HL-60 (cell line): ENCODE measurements around the gene ITPRID1.

ENCODE experiments used
- DNase-seq, 2 experiments: peaks; one replicate each; pipeline ENCODE4 v3.0.0-alpha.2; 2010 to 2020; ENCODE audit warnings: low read depth in 1 of 2, low spot score in 1 of 2
- H3K27ac ChIP-seq: fragments of 250-450 bp; sonication (Bioruptor Pico); replicated peaks from 2 replicates; pipeline ENCODE4 v1.5.1; 2020; ENCODE audit warnings: mild to moderate bottlenecking, moderate library complexity
- H3K27me3 ChIP-seq: fragments of 250-450 bp; sonication (Bioruptor Pico); 2 replicates; pipeline ENCODE4 v1.5.1; 2021; ENCODE audit warnings: mild to moderate bottlenecking, moderate library complexity; ENCODE audit not compliant: insufficient read depth, poor library complexity, severe bottlenecking
- H3K4me3 ChIP-seq: replicated peaks from 2 replicates; pipeline ENCODE4 v1.5.1; 2011; ENCODE audit warnings: mild to moderate bottlenecking, control low read depth, low read length; ENCODE audit not compliant: insufficient read depth
- GABPA ChIP-seq: IDR thresholded peaks from 2 replicates; pipeline ENCODE4 v1.6.1; 2012; ENCODE audit warnings: low read depth
- POLR2AphosphoS5 ChIP-seq: IDR thresholded peaks from 2 replicates; pipeline ENCODE4 v1.6.1; 2012; ENCODE audit warnings: low read depth
- SPI1 ChIP-seq: IDR thresholded peaks from 2 replicates; pipeline ENCODE4 v1.6.1; 2012; ENCODE audit warnings: low read depth, mild to moderate bottlenecking, borderline replicate concordance
- TF ChIP-seq, protein P1 (sequence below): IDR thresholded peaks from 2 replicates; pipeline ENCODE4 v1.6.1; 2012; ENCODE audit warnings: low read depth; ENCODE audit not compliant: insufficient replicate concordance
- TF ChIP-seq, protein P2 (sequence below): IDR thresholded peaks from one replicate; pipeline ENCODE4 v1.5.1; 2011; ENCODE audit warnings: low read length, control low read depth, inconsistent platforms; ENCODE audit not compliant: insufficient read depth

ITPRID1 gene

DNA sequence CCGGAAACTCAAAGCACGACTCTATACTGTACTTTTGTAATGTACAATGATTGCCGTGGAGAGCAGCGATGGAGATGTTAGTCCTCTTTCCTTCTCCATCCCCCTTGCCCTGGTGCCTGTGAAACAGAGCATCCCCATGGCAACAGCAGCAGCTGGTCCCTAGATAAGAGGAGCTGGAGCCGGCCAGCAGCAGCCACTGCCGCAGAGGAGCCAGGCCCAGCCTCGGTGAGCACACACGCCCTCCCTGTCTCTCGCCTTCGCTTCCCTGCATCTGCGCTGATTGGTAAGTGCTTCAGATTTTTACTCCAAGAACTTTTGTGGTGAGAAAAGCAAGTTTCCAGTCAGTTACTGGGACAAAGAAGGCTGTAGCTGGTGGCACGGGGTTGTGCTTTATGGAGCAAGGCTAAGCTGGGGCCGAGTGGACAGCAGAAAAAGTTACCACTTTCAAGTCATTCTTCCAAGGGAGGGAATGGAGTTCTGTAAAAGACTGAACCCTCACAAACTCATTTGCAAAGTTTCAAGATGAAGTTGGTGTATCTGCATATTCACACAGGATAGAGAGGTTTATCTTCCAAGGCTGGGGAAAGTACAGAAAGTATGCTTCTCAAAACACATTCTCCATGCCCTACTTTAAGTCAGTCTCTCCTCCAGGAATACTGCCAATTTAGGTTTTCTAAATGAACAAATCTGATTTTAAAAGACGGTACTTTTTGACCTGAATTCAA is 173.3 kb downstream of the ITPRID1 start, which contains the start of gene PPP1R17:
PPP1R17 (plus strand) TSS at position 192 of the 725 bp plus-strand sequence. CDS start 5,227 bp downstream, outside the sequence.
- Histone ChIP-seq H3K27ac (no peak within 1 kb of the TSS), H3K4me3 (no peak within 1 kb of the TSS), H3K27me3 (peaks cover 5% of the 10 kb centered on the region)
- no peak for DNase-seq
- TF ChIP-seq, protein P1, sequence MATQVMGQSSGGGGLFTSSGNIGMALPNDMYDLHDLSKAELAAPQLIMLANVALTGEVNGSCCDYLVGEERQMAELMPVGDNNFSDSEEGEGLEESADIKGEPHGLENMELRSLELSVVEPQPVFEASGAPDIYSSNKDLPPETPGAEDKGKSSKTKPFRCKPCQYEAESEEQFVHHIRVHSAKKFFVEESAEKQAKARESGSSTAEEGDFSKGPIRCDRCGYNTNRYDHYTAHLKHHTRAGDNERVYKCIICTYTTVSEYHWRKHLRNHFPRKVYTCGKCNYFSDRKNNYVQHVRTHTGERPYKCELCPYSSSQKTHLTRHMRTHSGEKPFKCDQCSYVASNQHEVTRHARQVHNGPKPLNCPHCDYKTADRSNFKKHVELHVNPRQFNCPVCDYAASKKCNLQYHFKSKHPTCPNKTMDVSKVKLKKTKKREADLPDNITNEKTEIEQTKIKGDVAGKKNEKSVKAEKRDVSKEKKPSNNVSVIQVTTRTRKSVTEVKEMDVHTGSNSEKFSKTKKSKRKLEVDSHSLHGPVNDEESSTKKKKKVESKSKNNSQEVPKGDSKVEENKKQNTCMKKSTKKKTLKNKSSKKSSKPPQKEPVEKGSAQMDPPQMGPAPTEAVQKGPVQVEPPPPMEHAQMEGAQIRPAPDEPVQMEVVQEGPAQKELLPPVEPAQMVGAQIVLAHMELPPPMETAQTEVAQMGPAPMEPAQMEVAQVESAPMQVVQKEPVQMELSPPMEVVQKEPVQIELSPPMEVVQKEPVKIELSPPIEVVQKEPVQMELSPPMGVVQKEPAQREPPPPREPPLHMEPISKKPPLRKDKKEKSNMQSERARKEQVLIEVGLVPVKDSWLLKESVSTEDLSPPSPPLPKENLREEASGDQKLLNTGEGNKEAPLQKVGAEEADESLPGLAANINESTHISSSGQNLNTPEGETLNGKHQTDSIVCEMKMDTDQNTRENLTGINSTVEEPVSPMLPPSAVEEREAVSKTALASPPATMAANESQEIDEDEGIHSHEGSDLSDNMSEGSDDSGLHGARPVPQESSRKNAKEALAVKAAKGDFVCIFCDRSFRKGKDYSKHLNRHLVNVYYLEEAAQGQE = no peak
- TF ChIP-seq, protein P2, sequence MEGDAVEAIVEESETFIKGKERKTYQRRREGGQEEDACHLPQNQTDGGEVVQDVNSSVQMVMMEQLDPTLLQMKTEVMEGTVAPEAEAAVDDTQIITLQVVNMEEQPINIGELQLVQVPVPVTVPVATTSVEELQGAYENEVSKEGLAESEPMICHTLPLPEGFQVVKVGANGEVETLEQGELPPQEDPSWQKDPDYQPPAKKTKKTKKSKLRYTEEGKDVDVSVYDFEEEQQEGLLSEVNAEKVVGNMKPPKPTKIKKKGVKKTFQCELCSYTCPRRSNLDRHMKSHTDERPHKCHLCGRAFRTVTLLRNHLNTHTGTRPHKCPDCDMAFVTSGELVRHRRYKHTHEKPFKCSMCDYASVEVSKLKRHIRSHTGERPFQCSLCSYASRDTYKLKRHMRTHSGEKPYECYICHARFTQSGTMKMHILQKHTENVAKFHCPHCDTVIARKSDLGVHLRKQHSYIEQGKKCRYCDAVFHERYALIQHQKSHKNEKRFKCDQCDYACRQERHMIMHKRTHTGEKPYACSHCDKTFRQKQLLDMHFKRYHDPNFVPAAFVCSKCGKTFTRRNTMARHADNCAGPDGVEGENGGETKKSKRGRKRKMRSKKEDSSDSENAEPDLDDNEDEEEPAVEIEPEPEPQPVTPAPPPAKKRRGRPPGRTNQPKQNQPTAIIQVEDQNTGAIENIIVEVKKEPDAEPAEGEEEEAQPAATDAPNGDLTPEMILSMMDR = no peak
- no peak for TF ChIP-seq GABPA
- TF ChIP-seq SPI1 = no peak
- no peak for TF ChIP-seq POLR2AphosphoS5

GRCh38 chr7:31688372-31688771 is 174.5 kb downstream of the ITPRID1 start:
- peak; percentile 30 to 64 for DNase-seq
- Histone ChIP-seq H3K4me3 (no peak overlapping the region), H3K27me3 (peaks cover 6% of the 10 kb centered on the region), H3K27ac (no peak overlapping the region)
- TF ChIP-seq, protein P1 = no peak
- peak; percentile 37; the same call in 1 of the 2 replicates for TF ChIP-seq SPI1
- TF ChIP-seq, protein P2 = no peak
- TF ChIP-seq POLR2AphosphoS5 = no peak
- TF ChIP-seq GABPA = no peak

GRCh38 chr7:31688996-31689395 is 175.1 kb downstream of the ITPRID1 start:
- TF ChIP-seq GABPA = no peak
- TF ChIP-seq, protein P2 = no peak

DNA sequence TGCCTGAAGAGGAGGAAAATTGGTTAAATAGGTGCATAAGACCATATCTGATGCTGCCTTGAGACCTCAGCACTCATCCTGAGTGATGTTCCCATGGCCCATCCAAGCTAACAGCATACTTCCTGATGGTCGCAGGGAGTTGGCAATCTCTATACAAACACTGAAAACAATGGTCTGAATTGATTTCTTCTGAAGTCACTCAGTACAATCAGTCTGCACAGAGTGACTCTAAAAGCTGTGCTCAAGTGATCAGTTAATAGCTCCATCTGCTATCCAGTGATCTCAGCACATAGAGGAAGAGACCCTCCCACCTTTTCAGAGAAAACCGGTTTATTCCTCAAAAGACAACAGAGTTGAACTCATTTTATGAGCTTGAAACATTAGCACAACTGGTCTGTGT is 177.0 kb downstream of the ITPRID1 start:
- TF ChIP-seq GABPA (no peak), SPI1 (no peak), POLR2AphosphoS5 (no peak)
- TF ChIP-seq, protein P1 = no peak
- TF ChIP-seq, protein P2 = no peak
- H3K27ac ChIP-seq = no peak overlapping the region
- no peak overlapping the region for H3K4me3 ChIP-seq
- no peak for DNase-seq
- peaks cover 6% of the 10 kb centered on the region for H3K27me3 ChIP-seq

More at GRCh38 chr7:31688996-31689395, 175.1 kb downstream of the ITPRID1 start:
- Histone ChIP-seq H3K27me3 (peaks cover 6% of the 10 kb centered on the region), H3K4me3 (no peak overlapping the region), H3K27ac (no peak overlapping the region)
- no peak for DNase-seq
